ENCODE measurements around the gene CAMK2N2. TPM values are rescaled to one million over a fixed set of nuclear protein-coding genes. Genes with fewer than 3 reads are reported as not detected.
"Not testable (repeated sequence)": the region's sequence is repeated elsewhere in the genome, so short reads cannot be mapped to it uniquely, and the experiment has no call there.

The CAMK2N2 gene
- total RNA-seq, 1 donor from 2014 or later: 0.58 TPM

DNA sequence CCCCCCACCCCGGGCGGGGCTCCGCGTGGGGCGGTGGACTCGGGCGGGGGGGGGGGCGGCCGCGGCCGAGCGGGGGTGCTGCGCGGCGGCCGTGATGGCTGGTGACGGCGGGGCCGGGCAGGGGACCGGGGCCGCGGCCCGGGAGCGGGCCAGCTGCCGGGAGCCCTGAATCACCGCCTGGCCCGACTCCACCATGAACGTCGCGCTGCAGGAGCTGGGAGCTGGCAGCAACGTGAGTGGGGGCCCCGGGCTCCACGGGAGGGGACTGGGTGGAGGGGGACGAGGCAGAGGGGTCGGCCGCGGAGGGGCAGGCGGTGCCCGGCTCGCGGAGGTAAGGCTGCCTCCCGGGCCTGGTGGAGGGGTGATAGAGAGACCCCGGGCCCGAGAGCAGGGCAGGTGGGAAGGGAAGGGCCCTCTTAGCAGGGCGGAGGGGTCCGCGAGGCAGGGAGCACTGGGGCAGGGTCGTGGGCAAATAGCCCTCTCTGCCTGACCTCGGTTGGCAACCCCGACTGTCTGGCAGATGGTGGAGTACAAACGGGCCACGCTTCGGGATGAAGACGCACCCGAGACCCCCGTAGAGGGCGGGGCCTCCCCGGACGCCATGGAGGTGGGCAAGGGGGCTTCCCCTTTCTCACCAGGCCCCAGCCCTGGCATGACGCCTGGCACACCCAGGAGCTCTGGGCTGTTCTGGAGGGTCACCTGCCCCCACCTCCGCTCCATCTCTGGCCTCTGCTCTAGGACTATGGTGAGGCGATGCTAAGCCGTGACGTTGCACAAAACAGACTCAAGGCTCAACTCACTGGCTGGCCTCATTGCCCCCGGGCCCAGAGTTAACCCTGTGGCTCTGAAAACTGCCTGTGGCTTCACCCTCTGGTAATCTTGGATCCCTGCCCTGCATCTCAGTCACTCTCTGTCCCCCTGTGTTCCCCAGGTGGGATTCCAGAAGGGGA, 14.9 kb upstream of the CAMK2N2 start, which contains the start of gene ECE2:
Gene ECE2, plus strand, starts transcription at position 62 of the 950 bp plus-strand sequence. Its CDS starts 132 bp downstream, at position 194.
- no peak for DNase-seq (ENCODE audit: extremely low read depth, low read depth, low spot score)

DNA sequence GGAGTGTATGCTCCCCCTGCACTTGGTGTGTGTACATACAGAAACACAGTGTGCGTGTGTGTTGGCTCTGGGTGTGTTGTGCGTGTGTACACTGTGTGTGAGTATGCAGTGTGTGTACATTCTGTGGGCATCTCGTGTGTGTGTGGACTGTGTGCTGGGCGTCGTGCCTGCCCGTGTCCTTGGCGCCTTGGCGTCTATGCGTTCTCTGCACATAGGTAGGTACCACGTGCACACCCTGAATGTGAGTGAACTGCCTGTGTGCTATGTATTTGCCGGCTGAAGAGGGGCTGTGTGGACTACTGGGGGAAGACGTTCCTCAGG, 14.0 kb upstream of the CAMK2N2 start:
- DNase-seq (ENCODE audit: extremely low read depth, low read depth, low spot score): no peak

DNA sequence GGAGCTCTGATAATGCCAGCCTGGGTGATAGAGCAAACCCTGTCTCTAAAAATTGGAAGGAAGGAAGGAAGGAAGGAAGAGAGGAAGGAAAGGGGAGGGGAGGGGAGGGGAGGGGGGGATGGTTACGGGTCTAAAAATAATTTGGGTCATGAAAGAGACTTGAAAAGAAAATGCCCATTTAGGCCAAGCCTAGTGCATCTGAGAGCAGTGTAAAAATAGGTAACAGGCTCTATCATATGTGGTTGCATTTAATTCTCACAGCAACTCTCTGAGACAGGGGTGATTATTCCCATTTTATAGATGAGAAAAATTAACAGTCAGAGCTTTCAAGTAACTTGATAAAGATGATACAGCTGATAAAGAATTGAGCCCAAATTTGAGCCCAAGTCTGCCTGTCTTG, 10.9 kb upstream of the CAMK2N2 start:
- no peak for DNase-seq (ENCODE audit: extremely low read depth, low read depth, low spot score)

DNA sequence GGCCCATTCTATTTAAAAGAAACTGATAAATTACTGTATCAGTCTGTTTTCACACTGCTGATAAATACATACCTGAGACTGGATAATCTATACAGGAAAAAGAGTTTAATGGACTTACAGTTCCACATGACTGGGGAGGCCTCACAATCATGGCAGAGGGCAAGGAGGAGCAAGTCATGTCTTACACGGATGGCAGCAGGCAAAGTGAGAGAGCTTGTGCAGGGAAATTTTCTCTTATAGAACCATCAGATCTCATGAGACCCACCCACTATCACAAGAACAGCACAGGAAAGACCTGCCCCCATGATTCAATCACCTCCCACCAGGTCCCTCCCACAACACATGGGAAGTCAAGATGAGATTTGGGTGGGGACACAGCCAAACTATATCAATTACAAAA, 5.9 kb upstream of the CAMK2N2 start:
- not testable (repeated sequence) for DNase-seq (ENCODE audit: extremely low read depth, low read depth, low spot score)

DNA sequence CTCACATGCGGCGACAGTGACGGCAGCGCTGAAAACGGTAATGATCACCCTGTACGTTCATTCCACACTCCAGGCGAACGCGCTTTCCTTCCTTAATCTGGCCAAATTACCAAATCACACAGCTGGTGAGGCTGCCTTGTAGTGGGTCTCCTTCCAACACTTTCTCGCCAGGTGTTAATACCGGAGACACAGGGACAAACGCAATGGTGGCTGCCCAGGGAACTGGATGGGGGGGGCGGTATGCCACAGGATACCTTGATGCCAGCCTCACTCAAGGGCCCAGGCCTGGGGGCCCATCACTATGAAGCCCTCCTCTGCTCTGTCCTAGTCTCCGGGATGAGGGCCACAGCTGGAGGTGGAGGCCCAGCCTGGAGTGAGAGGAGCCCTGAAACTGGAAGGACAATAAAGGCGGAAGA, 1.4 kb upstream of the CAMK2N2 start:
- no peak for DNase-seq (ENCODE audit: extremely low read depth, low read depth, low spot score)

DNA sequence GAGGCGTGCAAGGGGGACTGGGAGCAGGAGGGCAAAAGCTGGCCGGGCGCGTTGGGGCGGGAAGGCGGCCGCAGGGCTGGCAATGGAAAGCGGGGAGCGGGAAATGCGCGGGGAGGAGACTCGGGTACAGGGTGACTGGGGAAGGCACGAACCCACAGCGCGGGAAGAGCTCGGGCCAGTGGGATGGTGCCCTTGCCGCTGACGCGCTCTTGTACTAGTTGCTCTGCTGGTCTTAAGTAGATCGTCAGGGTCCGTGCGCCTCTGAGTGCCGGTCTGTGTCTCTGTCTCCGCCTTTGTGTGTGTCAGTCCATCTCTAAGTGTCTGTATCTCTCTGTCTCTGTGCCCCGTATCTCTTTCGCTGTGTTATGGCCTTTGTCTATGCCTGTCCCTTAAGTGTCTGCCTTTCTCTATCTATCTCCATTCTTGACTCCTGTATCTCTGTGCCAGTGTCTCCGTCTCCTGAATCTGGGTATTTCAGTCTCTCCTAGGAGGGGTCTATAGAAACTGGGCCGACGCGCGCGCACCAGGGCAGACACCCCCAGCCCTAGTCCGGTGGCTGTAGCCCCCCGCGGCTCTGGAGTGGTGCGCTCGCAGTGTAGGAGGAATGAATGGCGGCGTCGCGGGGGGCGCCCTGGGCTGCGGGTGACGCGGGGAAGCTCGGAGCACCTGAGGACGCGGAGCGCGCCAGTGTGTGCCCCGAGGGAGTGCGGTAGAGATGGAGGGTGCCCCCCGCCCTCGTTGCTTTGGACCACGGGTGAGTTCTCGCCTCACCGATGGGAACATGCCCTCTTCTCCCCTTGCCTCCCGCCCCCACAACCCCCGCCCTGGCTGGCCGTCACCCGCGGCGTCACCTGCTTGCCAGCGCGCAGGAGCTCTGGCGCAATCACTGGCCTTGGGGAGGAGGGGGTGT, 756 bp upstream of the CAMK2N2 start:
- DNase-seq (ENCODE audit: extremely low read depth, low read depth, low spot score): no peak

DNA sequence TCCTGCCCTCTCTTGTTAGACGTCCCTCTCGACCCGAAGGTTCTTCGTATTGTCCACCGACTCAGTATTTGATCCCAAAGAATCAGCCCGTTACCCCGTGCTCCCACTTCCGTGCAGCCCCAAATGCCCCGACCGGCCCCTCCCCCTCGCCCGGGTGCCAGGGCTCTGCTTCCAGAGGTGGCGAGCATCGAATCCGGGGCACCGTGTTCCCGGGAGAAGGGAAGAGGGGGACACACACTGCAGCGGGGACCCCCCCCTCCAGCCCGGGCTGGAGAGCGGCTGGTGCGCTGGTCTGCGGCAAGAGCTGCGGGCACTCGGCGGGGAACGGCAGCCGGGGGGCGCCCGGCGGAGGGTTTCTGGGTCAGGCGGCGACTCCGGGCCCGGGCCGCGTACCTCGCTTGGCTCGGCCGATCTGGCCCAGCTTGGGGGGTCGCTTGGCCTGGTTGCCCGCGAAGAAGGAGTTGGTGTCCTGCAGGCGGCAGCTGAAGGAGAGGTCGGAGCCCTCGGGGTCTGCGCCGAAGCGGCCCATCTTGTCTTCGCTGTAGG, 556 bp downstream of the CAMK2N2 start:
- DNase-seq (ENCODE audit: extremely low read depth, low read depth, low spot score): no peak

DNA sequence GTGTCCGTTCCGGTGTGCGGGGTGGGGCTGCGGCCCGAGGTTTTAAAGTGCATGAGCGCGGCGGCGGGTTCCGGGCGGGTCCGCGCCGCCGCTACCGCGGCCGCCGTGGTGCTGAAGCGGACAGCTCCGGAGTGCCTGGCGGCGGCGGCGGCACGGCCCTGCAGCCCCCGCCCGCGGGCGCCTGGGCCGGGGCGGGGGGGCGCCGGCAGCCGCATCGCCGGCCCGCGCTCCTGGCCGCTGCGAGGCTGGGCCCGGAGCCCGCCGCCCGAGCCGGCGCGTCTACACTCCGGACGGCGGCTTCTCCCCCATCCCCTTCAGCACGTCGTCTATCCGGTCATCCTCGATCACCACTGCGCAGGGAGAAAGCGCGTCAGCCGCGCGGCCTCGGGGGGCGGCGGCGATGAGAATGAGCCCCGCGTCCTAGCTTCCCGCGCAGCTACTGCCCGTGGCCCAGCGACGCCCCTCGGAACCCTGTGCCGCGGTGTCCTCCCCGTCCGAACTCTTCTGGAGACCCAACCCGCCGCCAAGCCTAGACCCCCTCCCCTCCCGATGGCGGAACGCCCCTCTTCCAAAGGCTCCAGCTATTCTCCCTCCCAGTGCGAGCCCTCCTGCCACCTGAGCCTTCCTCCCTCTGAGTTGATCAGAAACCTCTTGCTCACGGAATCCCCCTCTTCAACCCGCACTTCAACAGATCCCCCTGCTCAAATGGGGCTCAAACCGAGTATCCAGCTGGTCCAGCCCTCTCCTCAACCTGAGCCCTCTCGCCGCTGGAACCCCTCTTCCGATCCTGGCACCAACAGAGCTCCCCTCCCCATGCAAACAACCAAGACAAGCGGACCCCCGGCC, 1.3 kb downstream of the CAMK2N2 start:
- no peak for DNase-seq (ENCODE audit: extremely low read depth, low read depth, low spot score)

DNA sequence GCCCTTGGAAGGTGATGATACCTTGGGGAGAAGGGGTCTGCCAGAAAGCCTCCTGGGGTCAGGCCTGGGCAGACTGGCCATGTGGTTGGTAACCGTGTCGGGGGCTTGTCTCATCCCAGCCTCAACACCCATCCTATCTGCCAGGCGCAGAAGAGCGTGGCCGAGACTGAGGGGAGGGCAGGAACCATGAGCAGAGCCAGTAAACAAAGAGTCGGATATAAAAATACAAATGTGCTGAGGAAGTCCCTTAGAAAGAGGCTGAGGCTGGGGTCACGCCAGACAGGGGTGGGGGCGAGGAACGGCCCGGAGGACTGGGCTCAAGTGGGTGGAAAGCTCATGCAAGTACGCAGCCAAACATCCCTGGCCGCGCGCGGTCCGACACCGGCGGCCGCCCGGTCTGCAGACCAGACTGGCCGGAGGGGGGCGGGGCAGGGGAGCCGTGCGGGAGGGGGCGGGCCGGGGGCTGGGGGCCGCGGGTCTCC, 1.9 kb downstream of the CAMK2N2 start:
- no peak for DNase-seq (ENCODE audit: extremely low read depth, low read depth, low spot score)

DNA sequence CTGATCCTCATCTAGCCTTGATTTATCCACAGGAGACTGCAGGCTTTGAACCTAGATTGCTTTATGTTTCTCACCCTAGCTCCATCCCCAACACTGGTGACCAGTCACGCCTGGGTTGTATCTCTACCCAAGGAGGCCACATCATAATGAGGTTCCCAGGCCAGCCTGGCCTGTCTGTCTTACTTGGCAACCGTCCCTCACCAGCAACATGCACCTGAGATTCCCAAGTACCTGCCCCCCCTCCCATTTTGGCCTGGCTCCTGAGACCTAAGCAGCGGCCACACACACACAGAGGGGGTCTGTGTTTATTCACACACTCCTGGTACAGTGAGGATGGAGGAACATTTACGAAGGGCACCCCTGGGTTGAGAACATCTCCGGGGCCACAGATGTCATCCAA, 2.4 kb downstream of the CAMK2N2 start:
- no peak for DNase-seq (ENCODE audit: extremely low read depth, low read depth, low spot score)

DNA sequence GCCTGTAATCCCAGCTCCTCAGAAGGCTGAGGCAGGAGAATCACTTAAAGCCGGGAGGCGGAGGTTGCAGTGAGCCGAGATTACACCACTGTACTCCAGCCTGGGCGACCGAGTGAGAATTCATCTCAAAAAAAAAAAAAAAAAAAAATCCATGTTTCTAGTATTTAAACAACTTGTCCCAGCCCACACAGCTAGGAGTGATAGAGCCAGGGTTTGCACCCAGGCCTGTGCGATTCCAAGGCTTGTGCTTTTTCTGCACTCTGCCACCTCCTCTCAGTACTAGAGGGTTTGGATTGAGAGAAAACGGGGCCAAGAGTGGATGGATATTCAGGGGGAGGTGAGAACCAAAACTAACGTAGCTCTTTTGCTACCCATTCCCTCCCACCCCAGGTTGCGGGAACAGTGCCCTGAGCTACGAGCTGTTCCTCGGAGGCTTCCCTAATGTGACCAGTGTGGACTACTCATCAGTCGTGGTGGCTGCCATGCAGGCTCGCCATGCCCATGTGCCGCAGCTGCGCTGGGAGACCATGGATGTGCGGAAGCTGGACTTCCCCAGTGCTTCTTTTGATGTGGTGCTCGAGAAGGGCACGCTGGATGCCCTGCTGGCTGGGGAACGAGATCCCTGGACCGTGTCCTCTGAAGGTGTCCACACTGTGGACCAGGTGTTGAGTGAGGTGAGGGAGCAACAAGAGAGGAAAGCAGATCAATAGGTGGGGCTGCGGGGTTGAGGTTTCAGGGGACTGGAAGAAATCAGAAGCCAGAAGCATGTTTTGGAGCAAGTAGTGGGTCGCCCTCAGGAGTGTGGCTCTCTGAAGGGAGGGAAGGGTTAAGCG, 4.1 kb downstream of the CAMK2N2 start:
- DNase-seq (ENCODE audit: extremely low read depth, low read depth, low spot score): no peak

DNA sequence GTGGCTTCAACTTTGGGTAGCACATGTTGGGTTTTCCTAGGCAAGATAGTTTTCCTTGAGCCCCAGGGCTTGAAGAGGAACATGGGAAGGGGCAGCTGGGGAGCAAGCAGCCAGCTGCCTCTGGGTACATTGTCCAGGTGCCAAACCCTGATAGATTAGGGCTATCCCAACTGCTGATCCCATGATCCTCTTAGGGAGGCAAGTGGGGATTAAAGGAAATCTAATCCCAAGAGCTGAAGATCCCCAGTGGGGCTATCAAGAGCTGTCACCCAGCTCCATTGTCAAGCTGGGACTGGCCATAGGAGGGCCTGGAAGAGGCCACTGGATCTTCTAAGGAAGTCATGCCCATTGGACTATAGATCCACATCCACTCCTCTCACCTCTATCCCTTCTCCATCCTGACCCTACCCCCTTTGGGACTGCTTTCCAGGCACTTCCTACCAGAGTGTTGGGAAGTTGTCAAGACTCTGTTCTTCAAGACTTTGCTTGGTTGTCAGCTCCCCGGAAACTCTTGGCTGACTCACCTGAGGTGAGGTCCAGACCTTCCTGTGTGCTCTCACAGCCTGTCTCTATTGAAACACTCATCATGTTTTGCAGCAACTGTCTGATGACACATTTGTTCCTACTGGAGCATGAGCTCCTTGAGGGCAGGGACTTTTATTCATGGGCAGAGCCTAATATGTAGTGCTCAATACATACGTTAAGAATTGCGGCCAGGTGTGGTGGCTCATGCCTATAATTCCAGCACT, 5.9 kb downstream of the CAMK2N2 start:
- no peak for DNase-seq (ENCODE audit: extremely low read depth, low read depth, low spot score)

DNA sequence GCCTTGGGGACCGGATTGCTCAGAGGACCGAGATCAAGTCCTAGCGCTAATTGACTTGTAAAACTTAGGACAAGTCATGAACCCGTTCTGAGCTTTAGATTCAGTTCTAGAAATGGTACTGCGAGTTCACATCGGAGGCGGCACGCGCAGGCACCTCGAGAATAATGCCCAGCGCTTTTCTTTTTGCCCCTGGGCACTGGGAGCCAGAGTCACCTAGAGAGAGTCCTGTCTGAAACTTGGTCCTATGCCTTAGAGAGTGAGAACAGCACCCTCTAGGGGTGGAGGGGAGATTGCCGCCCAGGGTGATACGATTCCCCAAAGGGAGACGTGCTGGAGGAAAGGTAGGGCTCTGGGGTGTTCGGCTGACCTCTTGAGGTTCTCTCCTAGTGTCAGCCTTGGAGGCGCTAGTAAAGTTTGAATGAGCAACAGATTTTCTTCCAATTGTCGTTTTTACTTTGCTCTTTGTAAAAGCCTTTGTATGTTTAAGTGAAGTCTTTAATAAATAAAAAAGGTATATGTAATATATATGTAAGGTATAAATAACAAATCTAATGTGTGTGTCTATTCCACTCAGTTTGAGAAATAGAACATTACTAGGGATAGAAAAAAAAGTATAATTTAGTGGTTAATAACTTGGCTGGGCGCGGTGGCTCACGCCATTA, 11.1 kb downstream of the CAMK2N2 start:
- DNase-seq (ENCODE audit: extremely low read depth, low read depth, low spot score): peak; percentile 85

DNA sequence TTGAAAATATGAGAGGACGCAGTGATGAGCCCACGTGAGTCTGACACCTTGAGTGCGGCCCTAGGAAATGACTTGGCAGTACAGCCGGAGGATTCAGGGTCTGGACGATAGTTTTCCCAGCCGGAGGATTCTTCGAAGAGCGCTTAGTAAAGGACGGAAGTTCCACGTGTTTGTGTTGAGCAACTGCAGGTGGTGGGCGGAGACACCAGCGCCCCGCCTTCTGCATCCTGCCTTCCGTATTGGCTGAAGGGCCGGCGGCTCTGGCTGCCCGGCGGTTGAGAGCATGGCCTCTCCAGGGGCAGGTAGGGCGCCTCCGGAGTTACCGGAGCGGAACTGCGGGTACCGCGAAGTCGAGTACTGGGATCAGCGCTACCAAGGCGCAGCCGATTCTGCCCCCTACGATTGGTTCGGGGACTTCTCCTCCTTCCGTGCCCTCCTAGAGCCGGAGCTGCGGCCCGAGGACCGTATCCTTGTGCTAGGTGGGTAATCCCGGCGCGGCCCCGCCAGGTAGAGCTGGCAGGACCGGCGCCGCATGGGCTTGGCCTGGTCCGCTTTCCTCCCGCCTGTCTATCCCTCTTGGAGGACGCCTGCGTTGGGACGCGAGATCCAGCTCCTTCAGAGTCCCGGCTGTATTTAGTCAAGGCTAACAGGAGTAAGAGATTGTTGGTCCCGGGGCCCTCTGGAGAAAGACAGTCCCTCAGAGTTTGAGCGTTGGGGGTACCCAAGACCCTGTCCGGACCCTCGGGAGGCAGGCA, 11.8 kb downstream of the CAMK2N2 start, which contains the start of gene EEF1AKMT4:
Gene EEF1AKMT4, plus strand, starts transcription at position 261 of the 755 bp plus-strand sequence. Its CDS starts 23 bp downstream, at position 284.
- DNase-seq (ENCODE audit: extremely low read depth, low read depth, low spot score): peak; percentile 96

DNA sequence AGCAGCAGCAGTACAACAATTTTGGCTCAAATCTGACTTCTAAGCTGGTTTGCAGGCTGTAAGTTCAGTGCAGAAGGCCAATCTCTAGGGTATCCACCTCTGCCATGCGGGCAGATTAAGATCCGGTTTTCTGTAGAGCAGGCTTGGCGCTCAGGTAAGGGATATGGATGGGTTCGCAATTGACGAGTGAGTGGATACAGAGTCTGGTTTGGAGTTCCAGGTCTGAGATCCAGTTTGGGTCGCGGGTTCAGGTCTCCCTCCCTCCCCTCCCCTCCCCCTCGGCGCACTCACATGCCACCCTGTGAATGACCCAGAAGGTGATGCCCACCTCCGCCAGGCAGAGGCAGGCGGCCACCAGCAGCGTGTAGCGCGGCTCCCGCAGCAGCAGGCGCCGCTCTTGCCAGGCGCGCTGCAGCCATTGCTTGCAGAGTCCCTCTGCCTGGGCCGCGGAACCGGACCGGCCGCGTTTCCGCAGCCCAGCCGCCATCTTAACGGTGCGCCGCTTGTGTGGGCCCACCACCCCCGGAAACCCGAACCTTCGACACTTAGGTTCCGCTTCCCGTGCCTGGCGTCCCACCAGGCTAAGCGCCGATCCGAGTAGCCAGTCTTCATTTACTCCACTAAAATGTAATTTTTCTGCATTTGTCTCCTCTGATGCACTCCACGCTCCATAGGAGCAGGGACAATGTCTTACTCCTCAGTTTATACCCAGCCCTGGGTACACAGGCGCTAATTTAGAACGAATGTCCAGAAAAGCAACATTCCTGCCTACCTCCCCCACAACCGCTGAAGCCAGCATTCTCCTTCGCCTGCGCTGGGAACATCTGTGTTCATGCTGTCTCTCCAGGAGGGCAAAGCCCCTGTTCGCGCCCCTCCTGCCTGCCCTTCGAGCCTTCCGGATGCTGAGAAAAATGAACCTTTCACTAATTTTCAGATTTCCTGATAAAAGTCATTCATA, 12.6 kb downstream of the CAMK2N2 start, which contains the start of gene ALG3:
Gene ALG3, minus strand, starts transcription at position 509 of the 958 bp plus-strand sequence. Its CDS starts 22 bp downstream, at position 487.
- DNase-seq (ENCODE audit: extremely low read depth, low read depth, low spot score): no peak

DNA sequence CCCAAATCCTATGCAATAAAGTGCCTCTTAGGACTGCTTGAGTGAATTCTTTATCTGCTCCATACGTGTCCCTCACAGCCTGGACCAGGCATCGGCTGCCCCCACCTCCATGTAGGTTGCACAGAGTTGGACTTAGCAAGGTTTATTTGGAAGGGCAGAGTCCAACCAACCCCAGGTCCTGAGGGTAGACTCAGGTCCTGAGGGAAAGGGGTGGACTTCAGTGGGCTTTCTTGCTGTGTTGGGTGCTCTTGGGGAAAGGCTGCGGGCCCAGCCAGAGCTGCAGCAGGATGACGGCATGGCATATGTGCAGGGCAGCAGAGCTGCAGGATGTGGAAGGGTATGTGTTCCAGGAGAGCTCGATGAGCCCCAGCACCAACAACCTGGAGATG, 19.1 kb downstream of the CAMK2N2 start:
- DNase-seq (ENCODE audit: extremely low read depth, low read depth, low spot score): no peak

Measured in glomerular endothelial cell (primary cell).